Non-pigmented ciliary epithelial cell (primary cell): ENCODE results near the gene ZFPM1.

Source experiments
- DNase-seq: peaks from one replicate; pipeline ENCODE4 v3.0.0-alpha.2; 2010; ENCODE audit warnings: low read depth

ZFPM1 gene

DNA sequence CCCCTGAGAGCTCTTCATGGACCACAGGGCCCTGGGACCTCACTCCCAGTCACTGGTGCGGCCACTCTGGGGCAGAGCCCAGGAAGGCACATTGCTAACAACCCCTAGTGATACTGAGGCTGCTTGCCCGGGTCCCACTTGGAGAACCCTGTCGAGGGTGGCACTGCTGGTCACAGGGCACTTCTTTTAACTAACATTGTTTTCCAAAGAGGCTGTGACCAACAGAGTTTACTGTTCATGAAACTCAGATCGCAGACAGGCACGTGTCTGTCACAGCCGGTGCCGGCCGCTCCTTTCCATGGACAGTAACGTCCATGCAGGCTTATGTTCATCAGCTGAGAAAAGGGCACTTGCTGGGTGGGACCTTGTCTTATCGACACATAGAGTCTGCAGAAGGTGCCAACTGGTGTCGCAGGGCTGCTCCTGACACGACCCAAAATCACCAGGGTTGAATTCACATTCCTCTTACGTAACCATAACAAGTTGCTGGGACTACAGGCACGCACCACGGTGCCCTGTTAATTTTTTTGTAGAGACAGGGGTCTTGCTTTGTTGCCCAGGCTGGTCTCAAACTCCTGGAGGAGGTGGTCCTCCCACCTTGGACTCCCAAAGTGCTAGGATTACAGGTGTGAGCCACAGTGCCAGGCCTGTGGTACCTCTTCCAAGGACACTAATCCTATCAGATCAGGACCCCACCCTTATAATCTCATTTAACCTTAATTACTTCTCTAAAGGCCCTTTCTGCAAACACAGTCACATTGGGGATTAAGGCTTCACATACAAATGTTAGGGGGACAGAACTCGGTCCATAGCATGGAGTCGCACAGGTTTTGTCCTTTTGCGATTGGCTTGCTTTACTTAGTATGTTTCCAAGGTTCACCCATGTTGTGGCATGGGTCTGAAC lies 115.9 kb downstream of the ZFPM1 start:
- no peak for DNase-seq

DNA sequence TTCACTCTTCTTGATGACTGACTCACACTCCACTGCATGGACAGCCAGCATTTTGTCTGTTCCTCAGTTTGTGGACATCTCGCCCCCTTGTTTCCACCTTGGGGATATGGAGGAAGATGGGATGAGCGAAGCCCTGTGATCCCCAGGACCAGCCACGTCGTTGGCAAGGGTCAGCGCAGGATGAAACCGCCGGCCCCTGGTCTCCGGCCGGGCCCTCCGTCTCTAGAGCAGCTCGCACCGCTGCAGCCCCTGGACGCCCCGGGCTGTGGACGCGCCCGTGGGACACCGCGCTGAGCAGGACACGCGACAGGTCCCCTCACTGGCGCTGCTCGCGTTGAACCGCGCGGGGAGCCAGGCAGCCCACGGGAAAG lies 116.5 kb downstream of the ZFPM1 start:
- no peak for DNase-seq

- peak; percentile 45 for DNase-seq
Measured at GRCh38 chr16:88569985-88570690, 117.1 kb downstream of the ZFPM1 start, which contains the start of gene ZC3H18. Gene ZC3H18, plus strand, starts transcription at chr16:88570403. Its CDS starts 6,721 bp downstream, at chr16:88577124.

GRCh38 chr16:88570691-88571092 lies 117.6 kb downstream of the ZFPM1 start:
- no peak for DNase-seq

- no peak for DNase-seq
Measured at GRCh38 chr16:88575251-88575650, 122.2 kb downstream of the ZFPM1 start.

- no peak for DNase-seq
Measured at GRCh38 chr16:88576307-88576706, 123.2 kb downstream of the ZFPM1 start.

GRCh38 chr16:88577166-88577565 lies 124.1 kb downstream of the ZFPM1 start:
- no peak for DNase-seq

- DNase-seq = no peak
Measured at GRCh38 chr16:88578446-88579313, 125.6 kb downstream of the ZFPM1 start.

DNA sequence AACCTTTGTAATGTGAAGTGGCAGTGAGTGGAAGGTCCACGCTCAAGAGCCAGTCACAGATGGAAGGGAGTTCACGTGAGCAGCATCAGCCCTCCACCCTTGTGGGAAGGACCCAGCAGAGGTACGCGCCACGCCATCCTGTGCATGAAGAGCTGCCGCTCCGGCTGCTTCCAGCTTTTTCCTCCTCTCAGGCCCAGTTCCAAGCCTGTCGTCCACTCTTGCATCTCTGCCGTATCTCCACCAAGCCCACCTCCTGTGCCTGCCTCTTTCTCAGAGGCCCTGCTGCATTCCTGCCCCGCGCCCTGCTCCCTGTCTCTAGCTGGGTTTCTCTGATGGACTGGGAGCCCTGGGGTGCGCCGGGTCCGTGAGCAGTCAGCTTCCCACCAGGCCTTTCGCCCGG lies 127.3 kb downstream of the ZFPM1 start:
- DNase-seq = no peak

GRCh38 chr16:88581033-88581432 lies 128.0 kb downstream of the ZFPM1 start:
- DNase-seq = no peak

GRCh38 chr16:88582912-88583575 lies 130.0 kb downstream of the ZFPM1 start:
- DNase-seq = no peak

- DNase-seq = no peak
Measured at GRCh38 chr16:88584676-88585075, 131.6 kb downstream of the ZFPM1 start.

DNA sequence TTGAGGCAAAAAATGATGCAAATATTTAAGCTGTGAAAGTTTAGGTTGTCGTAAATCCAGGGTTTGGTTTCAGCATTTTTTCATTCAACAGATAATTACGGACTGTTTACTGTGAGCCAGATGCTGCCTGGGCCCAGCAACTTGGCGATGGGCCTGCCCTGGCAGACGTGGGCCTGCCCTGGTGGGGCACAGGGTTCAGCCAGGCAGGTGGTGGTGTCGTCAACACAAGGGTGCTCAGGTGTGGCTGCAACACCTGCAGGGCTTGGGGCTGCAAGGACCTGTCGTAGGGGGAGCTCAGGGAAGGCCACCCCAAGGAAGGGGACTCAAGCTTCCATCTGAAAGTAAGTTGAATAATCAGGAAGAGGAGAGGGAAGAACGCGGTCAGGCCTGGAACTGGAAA lies 132.2 kb downstream of the ZFPM1 start:
- no peak for DNase-seq

- DNase-seq = no peak
Measured at GRCh38 chr16:88585927-88586581, 133.0 kb downstream of the ZFPM1 start.
